NB4 (cell line): Measurements from ENCODE around the gene PGAP1.

Source experiments
- DNase-seq: peaks from one replicate; pipeline ENCODE4 v3.0.0; 2010; ENCODE audit warnings: low read depth
- H3K4me3 ChIP-seq: one replicate; pipeline ENCODE4 v1.5.1; 2011; ENCODE audit warnings: mild to moderate bottlenecking, low read depth, low read length, moderate library complexity
- CTCF ChIP-seq: IDR thresholded peaks from one replicate; pipeline ENCODE4 v1.5.1; 2012; ENCODE audit warnings: low read depth, low read length
- MAX ChIP-seq: IDR thresholded peaks from 2 replicates; pipeline ENCODE4 v1.6.1; 2011; ENCODE audit warnings: low read depth, low read length
- MYC ChIP-seq: IDR thresholded peaks from 2 replicates; pipeline ENCODE4 v1.6.1; 2011; ENCODE audit warnings: low read depth, low read length
- POLR2A ChIP-seq: IDR thresholded peaks from 2 replicates; pipeline ENCODE4 v1.6.1; 2011; ENCODE audit warnings: mild to moderate bottlenecking; ENCODE audit not compliant: insufficient read length; ENCODE audit errors: extremely low read depth

PGAP1 gene

GRCh38 chr2:196931555-196931954 is 5.0 kb upstream of the PGAP1 start:
- H3K4me3 ChIP-seq: no peak overlapping the region
- TF ChIP-seq MYC: no peak
- no peak for TF ChIP-seq CTCF
- no peak for TF ChIP-seq POLR2A
- no peak for TF ChIP-seq MAX
- no peak for DNase-seq

GRCh38 chr2:196927376-196928225 is 1.1 kb upstream of the PGAP1 start:
- peak overlapping the region; percentile 79 for H3K4me3 ChIP-seq
- no peak for TF ChIP-seq POLR2A
- TF ChIP-seq MAX: no peak
- TF ChIP-seq MYC: no peak
- TF ChIP-seq CTCF: no peak
- DNase-seq: peak; percentile 55

GRCh38 chr2:196925768-196926561 is 542 bp downstream of the PGAP1 start:
- H3K4me3 ChIP-seq: peak overlapping the region; percentile 84
- peak; percentile 57 for DNase-seq
- TF ChIP-seq MYC: peak; percentile 23
- no peak for TF ChIP-seq POLR2A
- no peak for TF ChIP-seq CTCF
- TF ChIP-seq MAX: no peak

- no peak for DNase-seq
- no peak for TF ChIP-seq MAX
- no peak for TF ChIP-seq MYC
- H3K4me3 ChIP-seq: peak overlapping the region; percentile 84
Observed at GRCh38 chr2:196925051-196925767, 1.3 kb downstream of the PGAP1 start.

- H3K4me3 ChIP-seq: no peak overlapping the region
- TF ChIP-seq MAX (no peak), CTCF (no peak), POLR2A (no peak), MYC (no peak)
- no peak for DNase-seq
Observed at GRCh38 chr2:196924051-196924450, 2.5 kb downstream of the PGAP1 start.
